A204.1 (cell line): ENCODE results near the gene KDM1B.

Source experiments
- FAIRE-seq: peaks from 2 replicates; lab custom pipeline; 2012; peaks lifted over from hg19 to GRCh38; lab: Jason Lieb, UNC

Gene KDM1B

DNA sequence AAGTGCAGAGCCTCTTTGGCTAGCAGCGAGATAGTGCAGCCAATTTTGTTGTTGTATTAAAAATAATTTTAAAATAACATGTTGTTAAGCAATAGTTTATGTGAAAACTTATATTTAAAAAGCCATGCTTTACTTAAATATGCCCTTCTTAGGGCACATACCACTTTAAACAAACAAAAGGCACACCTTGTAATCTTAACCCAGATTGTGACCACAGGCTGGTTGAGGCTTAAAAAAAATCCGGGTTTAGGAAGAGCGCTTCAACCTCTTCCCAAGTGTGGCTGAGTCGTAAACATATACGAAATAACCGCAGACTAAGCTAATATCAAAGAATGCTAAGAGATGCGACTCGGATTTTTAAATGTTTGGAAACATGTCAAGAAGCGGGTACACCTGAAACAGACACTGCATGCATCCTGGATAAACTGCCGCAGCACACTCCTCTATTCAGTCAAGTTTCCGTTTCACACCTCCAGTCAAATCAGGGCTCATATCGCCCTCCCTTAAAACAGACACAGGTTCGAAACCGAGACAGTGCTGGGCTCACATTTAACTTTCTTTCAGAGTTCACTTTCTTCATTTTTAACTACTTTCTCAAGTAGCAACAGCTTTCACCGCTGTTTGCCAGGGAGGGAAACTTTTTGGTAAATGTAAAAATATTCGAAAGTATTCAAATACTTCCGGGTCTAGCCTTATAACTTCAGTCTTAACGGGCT is 107.6 kb downstream of the KDM1B start:
- no peak for FAIRE-seq

GRCh38 chr6:18263418-18264218 is 108.4 kb downstream of the KDM1B start:
- FAIRE-seq = no peak

GRCh38 chr6:18264219-18264922 is 109.1 kb downstream of the KDM1B start, which contains the start of gene DEK:
TSS of gene DEK (minus strand) at chr6:18264530. CDS start at chr6:18263987, 543 bp downstream.
- no peak for FAIRE-seq

- no peak for FAIRE-seq
Measured at GRCh38 chr6:18264923-18265377, 109.7 kb downstream of the KDM1B start.

DNA sequence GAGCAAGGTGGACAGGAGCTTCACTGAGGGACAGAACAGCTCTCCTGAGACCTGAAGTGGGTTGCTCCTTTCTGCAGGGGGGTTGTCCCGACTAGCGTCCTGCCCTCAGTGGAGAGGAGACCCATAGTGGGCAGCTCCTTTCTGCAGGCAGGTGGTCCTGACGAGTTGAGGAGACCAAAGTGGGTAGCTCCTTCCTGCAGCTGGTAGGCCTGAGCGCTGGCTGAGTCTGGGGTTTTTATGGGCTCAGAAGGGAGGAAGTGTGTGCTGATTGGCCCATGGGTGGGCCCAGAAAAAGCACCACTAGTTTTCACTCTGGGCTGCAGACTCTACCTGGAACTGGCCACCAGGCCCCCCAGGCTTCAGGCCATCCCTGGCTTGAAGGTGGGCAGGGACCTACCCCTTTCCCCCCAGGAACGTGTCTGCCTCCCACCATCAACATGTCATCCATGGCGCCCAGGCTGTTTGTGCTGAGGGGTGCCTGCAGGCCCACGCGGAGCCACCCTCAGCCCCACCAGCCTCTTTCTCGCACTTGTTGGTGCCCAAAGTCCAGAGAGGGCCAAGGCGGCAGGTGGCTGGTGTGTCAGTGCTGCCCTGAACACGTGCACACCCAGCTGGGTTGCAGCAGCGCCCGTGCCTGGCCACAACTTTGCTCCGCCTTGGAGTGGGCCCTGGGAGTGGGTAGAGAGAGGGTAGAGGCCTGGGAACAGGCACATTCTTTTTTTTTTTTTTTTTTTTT is 110.7 kb downstream of the KDM1B start:
- no peak for FAIRE-seq

- no peak for FAIRE-seq
Measured at GRCh38 chr6:18266523-18266912, 111.3 kb downstream of the KDM1B start.

GRCh38 chr6:18268066-18268465 is 112.8 kb downstream of the KDM1B start:
- no peak for FAIRE-seq

DNA sequence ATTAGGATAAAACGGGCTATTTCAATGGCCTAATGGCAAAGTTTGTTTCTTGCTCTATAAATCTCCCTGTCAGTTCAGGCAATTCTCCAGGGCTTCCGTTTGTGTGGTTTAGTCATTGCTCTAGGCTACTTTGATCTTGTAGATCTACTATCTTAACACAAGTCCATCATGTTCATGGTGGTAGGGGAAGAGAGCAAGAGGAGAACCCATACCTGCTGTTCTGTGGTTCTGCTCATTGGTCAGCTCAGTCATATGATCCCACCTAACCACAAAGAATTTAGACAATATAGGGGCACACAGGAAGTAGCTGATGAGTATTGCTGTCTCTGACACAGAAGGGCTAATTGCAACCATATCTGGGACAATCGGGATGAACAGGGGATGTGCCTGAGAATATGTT is 114.0 kb downstream of the KDM1B start:
- FAIRE-seq = no peak

- FAIRE-seq = no peak
Measured at GRCh38 chr6:18269717-18270116, 114.5 kb downstream of the KDM1B start.

- no peak for FAIRE-seq
Measured at GRCh38 chr6:18270216-18270615, 115.0 kb downstream of the KDM1B start.
